ENCODE results near the gene BLOC1S5. TPM values are rescaled to one million over a fixed set of nuclear protein-coding genes. Genes with fewer than 3 reads are reported as not detected.

Gene BLOC1S5
- total RNA-seq, 2 experiments from 2014 or later = 22.6 to 30.7 TPM

GRCh38 chr6:7973584-7973983 lies 90.6 kb downstream of the BLOC1S5 start:
- ChIA-PET POLR2A (interaction anchor here (0.6 to 1.1 kb wide), 3 partner anchors 14 to 62 kb away, joined by 3 to 5 read pairs (median 4); no protein-coding TSS in a partner anchor), CTCF (ENCODE audit: unreplicated experiment) (no interaction called here)
- Histone ChIP-seq H3K9me2 (ENCODE audit: insufficient read depth, low read length) (no peaks in the 10 kb centered on the region), H3K4me3 (ENCODE audit: low read depth, low read length, poor library complexity, severe bottlenecking) (no peak overlapping the region), H2AFZ (ENCODE audit: low read length) (no peak overlapping the region), H4K20me1 (ENCODE audit: insufficient read depth, low read length) (no peaks in the 10 kb centered on the region), H3K4me2 (ENCODE audit: low read length) (no peak overlapping the region), H3K9me3 (ENCODE audit: low read length) (peaks cover 16% of the 10 kb centered on the region; the same call in 1 of the 2 replicates), H3K4me1 (ENCODE audit: insufficient read depth, low read length, poor library complexity, severe bottlenecking) (peaks cover 3% of the 10 kb centered on the region), H3K36me3 (ENCODE audit: insufficient read depth, low read length) (no peaks in the 10 kb centered on the region), H3K27ac (ENCODE audit: low read depth, low read length, poor library complexity, severe bottlenecking) (no peak overlapping the region), H3K79me2 (ENCODE audit: insufficient read depth, low read depth, low read length) (no peaks in the 10 kb centered on the region)
- intact Hi-C loops (cut with micrococcal nuclease; ENCODE audit: unreplicated experiment) = no loop called here
- no peak for DNase-seq (ENCODE audit: low spot score)
- BruUV-seq (replicated peaks) = no TSS peak
- TF ChIP-seq EZH2phosphoT487 (IDR thresholded peaks at IDR 0.05; ENCODE audit: borderline replicate concordance, low read depth, low read length) = no peak
- no peak for TF ChIP-seq CTCF (conservative IDR thresholded peaks at IDR 0.05; ENCODE audit: low read length)

GRCh38 chr6:7971499-7971898 lies 92.7 kb downstream of the BLOC1S5 start:
- intact Hi-C loops (cut with micrococcal nuclease; ENCODE audit: unreplicated experiment) = no loop called here
- H4K20me1 ChIP-seq (ENCODE audit: insufficient read depth, low read length) = no peaks in the 10 kb centered on the region
- TF ChIP-seq CTCF (conservative IDR thresholded peaks at IDR 0.05; ENCODE audit: low read length) (no peak), EZH2phosphoT487 (IDR thresholded peaks at IDR 0.05; ENCODE audit: borderline replicate concordance, low read depth, low read length) (no peak)
- no TSS peak for BruUV-seq (replicated peaks)
- H3K4me3 ChIP-seq (ENCODE audit: low read depth, low read length, poor library complexity, severe bottlenecking) = no peak overlapping the region
- no peaks in the 10 kb centered on the region for H3K36me3 ChIP-seq (ENCODE audit: insufficient read depth, low read length)
- no peaks in the 10 kb centered on the region for H3K9me2 ChIP-seq (ENCODE audit: insufficient read depth, low read length)
- ChIA-PET POLR2A (interaction anchor here (0.9 kb wide), 1 partner anchor 32 kb away, joined by 3 read pairs; no protein-coding TSS in a partner anchor), CTCF (ENCODE audit: unreplicated experiment) (no interaction called here)
- no peak overlapping the region for H3K4me2 ChIP-seq (ENCODE audit: low read length)
- H3K79me2 ChIP-seq (ENCODE audit: insufficient read depth, low read depth, low read length) = no peaks in the 10 kb centered on the region
- H3K9me3 ChIP-seq (ENCODE audit: low read length) = peaks cover 16% of the 10 kb centered on the region; the same call in 1 of the 2 replicates
- peaks cover 10% of the 10 kb centered on the region for H3K4me1 ChIP-seq (ENCODE audit: insufficient read depth, low read length, poor library complexity, severe bottlenecking)
- no peak overlapping the region for H3K27ac ChIP-seq (ENCODE audit: low read depth, low read length, poor library complexity, severe bottlenecking)
- no peak overlapping the region for H2AFZ ChIP-seq (ENCODE audit: low read length)
- no peak for DNase-seq (ENCODE audit: low spot score)

GRCh38 chr6:7970616-7971015 lies 93.6 kb downstream of the BLOC1S5 start:
- no peak overlapping the region for H2AFZ ChIP-seq (ENCODE audit: low read length)
- H3K36me3 ChIP-seq (ENCODE audit: insufficient read depth, low read length) = no peaks in the 10 kb centered on the region
- H3K4me1 ChIP-seq (ENCODE audit: insufficient read depth, low read length, poor library complexity, severe bottlenecking) = peaks cover 10% of the 10 kb centered on the region
- H3K79me2 ChIP-seq (ENCODE audit: insufficient read depth, low read depth, low read length) = no peaks in the 10 kb centered on the region
- intact Hi-C loops (cut with micrococcal nuclease; ENCODE audit: unreplicated experiment) = no loop called here
- H3K4me2 ChIP-seq (ENCODE audit: low read length) = no peak overlapping the region
- no peaks in the 10 kb centered on the region for H4K20me1 ChIP-seq (ENCODE audit: insufficient read depth, low read length)
- ChIA-PET POLR2A (interaction anchor here (2.1 to 3.7 kb wide), 2 partner anchors 10 to 53 kb away, joined by 13 to 17 read pairs; no protein-coding TSS in a partner anchor), CTCF (ENCODE audit: unreplicated experiment) (no interaction called here)
- no peaks in the 10 kb centered on the region for H3K9me2 ChIP-seq (ENCODE audit: insufficient read depth, low read length)
- no peak overlapping the region for H3K4me3 ChIP-seq (ENCODE audit: low read depth, low read length, poor library complexity, severe bottlenecking)
- no peak overlapping the region for H3K27ac ChIP-seq (ENCODE audit: low read depth, low read length, poor library complexity, severe bottlenecking)
- H3K9me3 ChIP-seq (ENCODE audit: low read length) = peaks cover 16% of the 10 kb centered on the region; the same call in 1 of the 2 replicates
- no TSS peak for BruUV-seq (replicated peaks)
- TF ChIP-seq CTCF (conservative IDR thresholded peaks at IDR 0.05; ENCODE audit: low read length) (no peak), EZH2phosphoT487 (IDR thresholded peaks at IDR 0.05; ENCODE audit: borderline replicate concordance, low read depth, low read length) (no peak)
- no peak for DNase-seq (ENCODE audit: low spot score)

Measured in OCI-LY7 (cell line).